Subcutaneous adipose tissue (tissue), 4 donors: ENCODE results near the gene KRTAP5-3. TPM values are rescaled to one million over a fixed set of nuclear protein-coding genes. Genes with fewer than 3 reads are reported as not detected.

Experiments
- total RNA-seq, 4 donors: library from RNA; depleted of rRNA; stranded (reverse); fragments of >200 nt; gene quantifications; one replicate each; pipeline ENCODE4 v1.1.0, GENCODE V29; 2016
- TF ChIP-seq, protein P1 (sequence below): fragments of 450-650 bp; IDR thresholded peaks from one replicate; pipeline ENCODE4 v1.5.1; 2016; ENCODE audit warnings: low read depth, mild to moderate bottlenecking, control low read depth, antibody characterized with exemption, moderate library complexity

KRTAP5-3 gene
- total RNA-seq, 4 donors from 2014 or later: not detected

DNA sequence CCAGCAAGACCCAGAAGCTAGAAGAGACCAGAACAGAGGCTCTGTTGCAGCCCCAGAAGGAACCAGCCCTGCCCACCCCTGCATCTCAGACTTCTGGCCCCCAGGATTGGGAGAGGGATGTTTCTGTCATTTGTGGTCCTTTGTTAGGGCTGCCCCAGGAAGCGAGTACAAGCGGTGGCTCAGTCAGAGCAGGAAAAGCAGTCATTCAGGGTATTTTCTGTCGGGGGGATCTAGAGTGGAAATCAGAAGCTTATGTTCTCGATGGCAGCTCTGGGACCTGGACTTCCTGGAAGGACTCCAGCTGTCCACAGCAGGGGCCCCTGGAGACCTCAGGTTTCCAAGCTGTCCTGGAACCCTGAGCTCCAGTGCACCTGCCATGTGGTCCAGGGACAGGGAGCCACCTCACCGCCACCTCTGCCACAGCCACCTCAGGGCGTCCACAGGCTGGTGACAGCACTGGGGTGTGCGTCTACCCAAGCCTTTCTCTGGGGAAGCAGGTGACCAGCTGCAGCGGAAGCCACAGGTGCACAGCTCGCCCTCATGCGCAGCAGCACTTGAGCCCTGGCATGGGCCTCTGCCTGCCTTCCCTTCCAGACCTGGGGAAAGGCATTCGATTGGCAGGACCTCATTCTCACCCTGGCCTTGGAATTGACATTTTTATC is 23.9 kb upstream of the KRTAP5-3 start:
- TF ChIP-seq, protein P1, sequence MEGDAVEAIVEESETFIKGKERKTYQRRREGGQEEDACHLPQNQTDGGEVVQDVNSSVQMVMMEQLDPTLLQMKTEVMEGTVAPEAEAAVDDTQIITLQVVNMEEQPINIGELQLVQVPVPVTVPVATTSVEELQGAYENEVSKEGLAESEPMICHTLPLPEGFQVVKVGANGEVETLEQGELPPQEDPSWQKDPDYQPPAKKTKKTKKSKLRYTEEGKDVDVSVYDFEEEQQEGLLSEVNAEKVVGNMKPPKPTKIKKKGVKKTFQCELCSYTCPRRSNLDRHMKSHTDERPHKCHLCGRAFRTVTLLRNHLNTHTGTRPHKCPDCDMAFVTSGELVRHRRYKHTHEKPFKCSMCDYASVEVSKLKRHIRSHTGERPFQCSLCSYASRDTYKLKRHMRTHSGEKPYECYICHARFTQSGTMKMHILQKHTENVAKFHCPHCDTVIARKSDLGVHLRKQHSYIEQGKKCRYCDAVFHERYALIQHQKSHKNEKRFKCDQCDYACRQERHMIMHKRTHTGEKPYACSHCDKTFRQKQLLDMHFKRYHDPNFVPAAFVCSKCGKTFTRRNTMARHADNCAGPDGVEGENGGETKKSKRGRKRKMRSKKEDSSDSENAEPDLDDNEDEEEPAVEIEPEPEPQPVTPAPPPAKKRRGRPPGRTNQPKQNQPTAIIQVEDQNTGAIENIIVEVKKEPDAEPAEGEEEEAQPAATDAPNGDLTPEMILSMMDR: no peak

DNA sequence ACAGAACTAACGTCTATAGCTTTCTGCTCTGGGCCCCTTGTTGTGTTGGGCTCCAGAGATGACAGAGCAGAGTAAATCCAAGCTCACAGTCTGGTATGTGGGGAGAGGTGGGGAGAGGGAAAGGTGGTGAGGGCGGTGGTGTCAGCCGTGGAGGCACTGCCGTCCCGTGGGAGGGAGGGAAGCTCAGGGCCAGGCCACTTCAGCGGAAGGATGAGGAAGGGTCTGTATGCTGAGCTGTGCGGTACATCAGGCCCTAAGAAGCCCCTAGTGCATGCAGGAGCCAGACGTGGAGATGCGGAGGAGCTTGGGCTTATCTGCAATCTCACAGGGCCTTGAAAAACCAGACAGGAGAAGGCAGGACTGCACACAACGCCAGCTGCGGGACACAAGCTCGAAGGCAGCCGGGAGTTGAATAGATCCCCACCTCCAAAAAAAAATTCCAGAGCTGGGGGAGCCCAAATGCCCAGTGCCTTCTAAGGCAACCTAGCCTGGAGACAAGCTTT is 22.9 kb upstream of the KRTAP5-3 start:
- TF ChIP-seq, protein P1: no peak

DNA sequence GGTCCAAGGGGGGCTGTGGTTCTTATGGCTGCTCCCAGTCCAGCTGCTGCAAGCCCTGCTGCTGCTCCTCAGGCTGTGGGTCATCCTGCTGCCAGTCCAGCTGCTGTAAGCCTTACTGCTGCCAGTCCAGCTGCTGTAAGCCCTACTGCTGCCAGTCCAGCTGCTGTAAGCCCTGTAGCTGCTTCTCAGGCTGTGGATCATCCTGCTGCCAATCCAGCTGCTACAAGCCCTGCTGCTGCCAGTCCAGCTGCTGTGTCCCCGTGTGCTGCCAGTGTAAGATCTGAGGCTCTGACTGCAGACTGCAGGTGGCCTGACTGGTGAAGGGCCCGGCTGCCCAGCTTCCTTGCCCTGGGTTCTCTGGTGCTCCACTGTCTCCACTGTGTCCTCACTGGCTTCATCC is 22.0 kb upstream of the KRTAP5-3 start:
- TF ChIP-seq, protein P1: no peak

DNA sequence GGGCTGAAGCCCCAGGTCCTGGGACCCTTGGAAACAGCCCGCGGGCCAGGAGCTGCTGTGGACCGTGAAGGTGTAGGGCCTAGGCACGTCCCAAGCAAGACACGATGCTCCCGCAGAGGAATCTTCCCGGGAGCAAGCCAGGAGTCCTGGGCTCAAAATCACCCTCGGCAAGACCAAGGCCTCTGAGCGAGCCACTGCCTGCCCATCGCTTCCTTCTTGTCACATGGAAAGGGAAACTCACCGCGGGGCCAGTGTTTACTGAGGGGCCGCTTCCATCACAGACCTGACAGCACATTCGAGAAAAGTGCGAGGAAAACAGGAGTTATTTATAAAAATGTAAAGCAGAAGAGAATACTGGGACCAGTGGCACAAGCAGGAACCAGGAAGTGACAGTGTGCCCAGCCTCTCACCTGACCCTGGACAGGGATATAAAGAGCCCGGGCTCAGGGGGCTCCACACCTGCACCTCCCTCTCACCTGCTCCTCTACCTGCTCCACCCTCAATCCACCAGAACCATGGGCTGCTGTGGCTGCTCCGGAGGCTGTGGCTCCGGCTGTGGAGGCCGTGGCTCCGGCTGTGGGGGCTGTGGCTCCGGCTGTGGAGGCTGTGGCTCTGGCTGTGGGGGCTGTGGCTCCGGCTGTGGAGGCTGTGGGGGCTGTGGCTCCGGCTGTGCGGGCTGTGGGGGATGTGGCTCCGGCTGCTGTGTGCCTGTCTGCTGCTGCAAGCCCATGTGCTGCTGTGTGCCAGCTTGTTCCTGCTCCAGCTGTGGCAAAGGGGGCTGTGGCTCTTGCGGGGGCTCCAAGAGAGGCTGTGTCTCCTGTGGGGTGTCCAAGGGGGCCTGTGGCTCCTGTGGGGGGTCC is 21.3 kb upstream of the KRTAP5-3 start, which contains the start of gene KRTAP5-5:
Gene KRTAP5-5, plus strand, starts transcription at position 450 of the 860 bp plus-strand sequence. Its CDS starts 66 bp downstream, at position 516.
- TF ChIP-seq, protein P1: no peak

DNA sequence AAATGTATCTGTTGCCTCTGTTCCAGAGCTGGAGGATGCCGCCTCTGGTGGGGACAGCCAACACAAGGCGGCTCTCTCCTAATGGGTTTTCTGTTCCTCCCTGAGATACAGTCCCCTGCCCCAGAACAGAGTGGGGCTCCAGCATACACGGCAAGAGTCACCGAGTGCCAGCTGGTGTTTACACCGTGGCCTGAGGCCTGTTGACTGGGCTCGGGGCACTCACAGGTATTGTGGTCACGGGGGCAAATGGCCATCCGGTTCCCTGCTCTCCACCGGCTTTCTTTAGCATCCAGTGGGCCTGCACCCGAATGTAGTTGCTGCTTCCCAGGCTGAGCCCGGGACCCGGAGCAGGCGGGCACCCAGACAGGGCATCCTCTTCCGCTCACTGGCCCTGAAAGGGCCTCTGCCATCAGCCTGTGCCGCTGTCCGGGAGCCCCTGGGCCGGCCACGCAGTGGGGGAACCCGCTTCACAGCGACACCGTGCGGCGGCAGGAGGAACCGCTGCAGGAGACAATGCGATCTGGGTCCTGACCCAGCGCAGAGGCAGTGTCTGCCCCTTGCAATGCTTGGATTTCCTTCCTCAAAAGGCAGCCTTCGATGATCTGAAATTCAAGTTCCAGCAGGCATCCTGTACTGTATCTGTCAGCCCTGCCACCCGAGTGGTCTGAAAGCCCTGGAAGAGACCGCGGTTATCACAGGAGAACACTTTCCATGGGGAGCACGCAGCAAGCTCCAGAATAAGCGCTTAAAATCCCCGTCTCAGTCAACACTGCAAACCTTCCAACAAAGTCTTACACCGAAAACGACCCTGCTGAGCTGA is 20.5 kb upstream of the KRTAP5-3 start:
- TF ChIP-seq, protein P1: no peak

DNA sequence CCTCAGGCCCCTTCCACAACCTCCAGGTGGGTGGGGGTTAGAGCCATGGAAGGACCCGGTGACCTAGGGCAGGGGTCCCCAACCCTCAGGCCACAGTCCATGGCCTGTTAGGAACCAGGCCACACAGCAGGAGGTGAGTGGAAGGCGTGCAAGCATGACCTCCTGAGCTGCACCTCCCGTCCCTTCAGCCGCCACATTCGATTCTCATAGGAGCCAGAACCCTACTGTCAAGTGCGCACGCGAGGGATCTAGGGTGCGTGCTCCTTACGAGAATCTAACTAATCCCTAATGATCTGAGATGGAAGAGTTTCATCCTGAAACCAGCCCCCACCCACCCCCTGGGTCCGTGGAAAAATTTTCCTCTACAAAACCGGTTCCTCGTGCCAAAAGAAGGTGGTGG is 17.3 kb upstream of the KRTAP5-3 start:
- TF ChIP-seq, protein P1: no peak
